Measurements from ENCODE around the gene RASA3. TPM values are rescaled to one million over a fixed set of nuclear protein-coding genes. Genes with fewer than 3 reads are reported as not detected.

The RASA3 gene
- total and polyA plus RNA-seq, 2 of the 8 experiments (the other 6 are each of a cell fraction or from before 2014, with no cell fraction given), result 7.5 to 21.9 TPM

DNA sequence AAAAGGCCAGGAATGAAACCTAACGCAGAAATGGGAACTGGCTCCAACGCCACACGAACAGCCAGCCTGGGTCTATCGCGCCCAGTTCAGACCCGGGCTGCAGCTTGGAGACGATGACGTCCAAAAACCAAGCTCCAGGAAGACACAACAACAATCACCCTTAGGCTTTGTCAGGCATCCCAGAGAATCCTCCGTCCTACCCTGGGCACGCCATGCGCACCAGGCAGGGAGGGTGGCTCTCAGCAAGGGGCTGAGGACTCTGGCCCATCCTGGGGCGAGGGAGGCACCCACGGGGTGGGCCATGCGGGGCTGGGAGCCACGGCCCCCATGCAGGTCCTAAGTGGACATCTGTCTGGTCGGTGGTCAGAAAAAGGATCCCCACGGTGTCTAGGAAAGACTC is 9.0 kb downstream of the RASA3 start (continued):
- TF ChIP-seq KDM4A (IDR thresholded peaks at IDR 0.05; ENCODE audit: low read depth, low read length, severe bottlenecking) (no peak), CHD1 (IDR thresholded peaks at IDR 0.05; ENCODE audit: low read depth, low read length) (no peak), TEAD4 (IDR thresholded peaks at IDR 0.05; ENCODE audit: low read depth, low read length) (no peak), CEBPB (IDR thresholded peaks at IDR 0.05; ENCODE audit: low read depth, low read length) (no peak)
